ENCODE data around the gene KCTD5. TPM values are rescaled to one million over a fixed set of nuclear protein-coding genes. Genes with fewer than 3 reads are reported as not detected.

Gene KCTD5
- total RNA-seq, 2 experiments from 2014 or later, result 20.6 to 22.6 TPM

GRCh38 chr16:2704166-2704982 is 22.1 kb downstream of the KCTD5 start:
- POLR2A ChIA-PET, result no interaction called here
- peaks cover 38% of the 10 kb centered on the region for H3K36me3 Mint-ChIP-seq (ENCODE audit: low read depth)
- no peak overlapping the region for H3K4me3 Mint-ChIP-seq
- peaks cover 86% of the 10 kb centered on the region for H3K36me3 ChIP-seq (ENCODE audit: insufficient read depth, low read length)
- no peaks in the 10 kb centered on the region for H3K27me3 ChIP-seq (ENCODE audit: control insufficient read depth in 1 of 2, insufficient read depth in 2 of 2, low read length in 2 of 2)
- DNase-seq, result no peak
- CTCF ChIA-PET, result no interaction called here
- H3K4me1 ChIP-seq (ENCODE audit: insufficient read depth, low read length), result no peaks in the 10 kb centered on the region
- H3K4me1 Mint-ChIP-seq (ENCODE audit: low read depth), result no peaks in the 10 kb centered on the region
- no peak for TF ChIP-seq CTCF (IDR thresholded peaks at IDR 0.05)
- no peaks in the 10 kb centered on the region for H3K27me3 Mint-ChIP-seq
- H3K9me3 Mint-ChIP-seq, result no peaks in the 10 kb centered on the region
- no peak for ATAC-seq (ENCODE audit: poor library complexity)
- no peak overlapping the region for H3K4me3 ChIP-seq (ENCODE audit: low read length)
- intact Hi-C loops (cut with DNase I, micrococcal nuclease), result no loop called here
- no peak overlapping the region for H3K27ac ChIP-seq (ENCODE audit: low read depth in 1 of 2, low read length in 2 of 2)
- no peak overlapping the region for H3K27ac Mint-ChIP-seq
- H3K9me3 ChIP-seq (ENCODE audit: control insufficient read depth in 1 of 2, insufficient read depth in 1 of 2, low read length in 2 of 2), result no peaks in the 10 kb centered on the region

GRCh38 chr16:2704983-2705275 is 22.6 kb downstream of the KCTD5 start:
- ATAC-seq (ENCODE audit: poor library complexity), result no peak
- Histone ChIP-seq H3K27ac (ENCODE audit: low read depth in 1 of 2, low read length in 2 of 2) (no peak overlapping the region), H3K36me3 (ENCODE audit: insufficient read depth, low read length) (peaks cover 81% of the 10 kb centered on the region), H3K9me3 (ENCODE audit: control insufficient read depth in 1 of 2, insufficient read depth in 1 of 2, low read length in 2 of 2) (no peaks in the 10 kb centered on the region), H3K4me1 (ENCODE audit: insufficient read depth, low read length) (no peaks in the 10 kb centered on the region), H3K27me3 (ENCODE audit: control insufficient read depth in 1 of 2, insufficient read depth in 2 of 2, low read length in 2 of 2) (no peaks in the 10 kb centered on the region), H3K4me3 (ENCODE audit: low read length) (no peak overlapping the region)
- intact Hi-C loops (cut with DNase I, micrococcal nuclease), result no loop called here
- H3K9me3 Mint-ChIP-seq, result no peaks in the 10 kb centered on the region
- DNase-seq, result no peak
- no peak overlapping the region for H3K27ac Mint-ChIP-seq
- H3K4me3 Mint-ChIP-seq, result no peak overlapping the region
- CTCF ChIA-PET, result no interaction called here
- POLR2A ChIA-PET, result no interaction called here
- H3K27me3 Mint-ChIP-seq, result no peaks in the 10 kb centered on the region
- H3K36me3 Mint-ChIP-seq (ENCODE audit: low read depth), result peaks cover 35% of the 10 kb centered on the region
- H3K4me1 Mint-ChIP-seq (ENCODE audit: low read depth), result no peaks in the 10 kb centered on the region
- no peak for TF ChIP-seq CTCF (IDR thresholded peaks at IDR 0.05)

- Histone ChIP-seq H3K4me3 (ENCODE audit: low read length) (no peak overlapping the region), H3K27ac (ENCODE audit: low read depth in 1 of 2, low read length in 2 of 2) (no peak overlapping the region), H3K9me3 (ENCODE audit: control insufficient read depth in 1 of 2, insufficient read depth in 1 of 2, low read length in 2 of 2) (no peaks in the 10 kb centered on the region), H3K4me1 (ENCODE audit: insufficient read depth, low read length) (no peaks in the 10 kb centered on the region), H3K36me3 (ENCODE audit: insufficient read depth, low read length) (peaks cover 79% of the 10 kb centered on the region), H3K27me3 (ENCODE audit: control insufficient read depth in 1 of 2, insufficient read depth in 2 of 2, low read length in 2 of 2) (no peaks in the 10 kb centered on the region)
- peaks cover 31% of the 10 kb centered on the region for H3K36me3 Mint-ChIP-seq (ENCODE audit: low read depth)
- H3K27me3 Mint-ChIP-seq, result no peaks in the 10 kb centered on the region
- ChIA-PET CTCF (no interaction called here), POLR2A (no interaction called here)
- no peak for ATAC-seq (ENCODE audit: poor library complexity)
- no peak overlapping the region for H3K4me3 Mint-ChIP-seq
- intact Hi-C loops (cut with DNase I, micrococcal nuclease), result no loop called here
- DNase-seq, result no peak
- no peak overlapping the region for H3K27ac Mint-ChIP-seq
- no peak for TF ChIP-seq CTCF (IDR thresholded peaks at IDR 0.05)
- no peaks in the 10 kb centered on the region for H3K4me1 Mint-ChIP-seq (ENCODE audit: low read depth)
- no peaks in the 10 kb centered on the region for H3K9me3 Mint-ChIP-seq
These were observed 23.0 kb downstream of the KCTD5 start for GRCh38 chr16:2705351-2705750.
